ENCODE data around the gene RGS5. TPM values are rescaled to one million over a fixed set of nuclear protein-coding genes. Genes with fewer than 3 reads are reported as not detected.
A peak's percentile ranks its signal among the peaks of the same experiment; 100 is the strongest.

The RGS5 gene
- polyA plus RNA-seq, 1 of the 3 experiments (the other 2 are of a cell fraction) = 260 TPM

- H4K20me1 ChIP-seq (ENCODE audit: insufficient read depth) = no peaks in the 10 kb centered on the region
- peaks cover 0 to 13% of the 10 kb centered on the region in 2 experiments; a peak in 2 of 4 replicates for H3K4me1 ChIP-seq (ENCODE audit: control insufficient read depth in 1 of 2, insufficient read depth in 2 of 2, low read depth in 1 of 2, low read length in 1 of 2)
- no peak for TF ChIP-seq GABPA (IDR thresholded peaks at IDR 0.05; ENCODE audit: low read depth)
- no peak for TF ChIP-seq JUND (IDR thresholded peaks at IDR 0.05)
- no peak for TF ChIP-seq POLR2AphosphoS5 (IDR thresholded peaks at IDR 0.05; ENCODE audit: low read depth, low read length)
- TF ChIP-seq, protein P1, sequence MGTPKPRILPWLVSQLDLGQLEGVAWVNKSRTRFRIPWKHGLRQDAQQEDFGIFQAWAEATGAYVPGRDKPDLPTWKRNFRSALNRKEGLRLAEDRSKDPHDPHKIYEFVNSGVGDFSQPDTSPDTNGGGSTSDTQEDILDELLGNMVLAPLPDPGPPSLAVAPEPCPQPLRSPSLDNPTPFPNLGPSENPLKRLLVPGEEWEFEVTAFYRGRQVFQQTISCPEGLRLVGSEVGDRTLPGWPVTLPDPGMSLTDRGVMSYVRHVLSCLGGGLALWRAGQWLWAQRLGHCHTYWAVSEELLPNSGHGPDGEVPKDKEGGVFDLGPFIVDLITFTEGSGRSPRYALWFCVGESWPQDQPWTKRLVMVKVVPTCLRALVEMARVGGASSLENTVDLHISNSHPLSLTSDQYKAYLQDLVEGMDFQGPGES (IDR thresholded peaks at IDR 0.05; ENCODE audit: low read depth, low read length) = no peak
- no peak for TF ChIP-seq EP300 (IDR thresholded peaks at IDR 0.05; ENCODE audit: borderline replicate concordance in 1 of 2, low read depth in 1 of 2, low read length in 1 of 2)
- TF ChIP-seq TCF12 (IDR thresholded peaks at IDR 0.05) = no peak
- TF ChIP-seq RAD21 (IDR thresholded peaks at IDR 0.05; ENCODE audit: low read length) = no peak
- no peak for TF ChIP-seq RFX5 (IDR thresholded peaks at IDR 0.05; ENCODE audit: low read length)
- no peak for TF ChIP-seq FOSL2 (IDR thresholded peaks at IDR 0.05; ENCODE audit: borderline replicate concordance, low read depth)
- TF ChIP-seq SIN3A (IDR thresholded peaks at IDR 0.05; ENCODE audit: borderline replicate concordance, low read depth, low read length) = no peak
- TF ChIP-seq USF2 (IDR thresholded peaks at IDR 0.05; ENCODE audit: borderline replicate concordance, low read depth, low read length) = no peak
- no peak for TF ChIP-seq CTCF (IDR thresholded peaks at IDR 0.05)
- TF ChIP-seq USF1 (IDR thresholded peaks at IDR 0.05; ENCODE audit: borderline replicate concordance, low read depth) = no peak
- H3K36me3 ChIP-seq (replicated peaks in 1 of 2; ENCODE audit: control insufficient read depth in 1 of 2, insufficient read depth in 2 of 2, low read length in 1 of 2) = peaks cover 16 to 53% of the 10 kb centered on the region in 2 experiments
- H3K9me3 ChIP-seq = peaks cover 4% of the 10 kb centered on the region
- POLR2A ChIA-PET = interaction anchor here (0.7 kb wide), 1 partner anchor 68 kb away, joined by 3 read pairs; no protein-coding TSS in a partner anchor
- H3K4me2 ChIP-seq = no peak overlapping the region
- H3K27ac ChIP-seq (ENCODE audit: low read depth in 2 of 2, low read length in 1 of 2) = peak overlapping the region in 1 of 2 experiments; percentile 73; a peak in 2 of 4 replicates
- no peak overlapping the region for H2AFZ ChIP-seq (ENCODE audit: low read depth)
- no peak overlapping the region for H3K9ac ChIP-seq
- no peak for DNase-seq
- no peaks in the 10 kb centered on the region for H3F3A ChIP-seq (replicated peaks; ENCODE audit: insufficient read depth)
- 90% methylated on average over 1 of the region's 1 CpG for WGBS (ENCODE audit: low lambda C conversion rate)
- CTCF ChIA-PET = no interaction called here
- no peaks in the 10 kb centered on the region for H3K79me2 ChIP-seq (ENCODE audit: insufficient read depth)
- no peaks in the 10 kb centered on the region for H3K9me2 ChIP-seq
- no peaks in the 10 kb centered on the region for H3K27me3 ChIP-seq (ENCODE audit: insufficient read depth)
- H3K4me3 ChIP-seq (ENCODE audit: low read depth in 2 of 2, low read length in 1 of 2) = no peak overlapping the region
Measured at GRCh38 chr1:163141556-163141955, 61.2 kb downstream of the RGS5 start.

All from SK-N-SH (cell line).